ENCODE results near the gene TOP1.

The TOP1 gene

GRCh38 chr20:41170386-41171105 lies 141.9 kb downstream of the TOP1 start:
- no peak for DNase-seq

GRCh38 chr20:41171736-41172295 lies 143.2 kb downstream of the TOP1 start:
- peak; percentile 48 for DNase-seq

DNA sequence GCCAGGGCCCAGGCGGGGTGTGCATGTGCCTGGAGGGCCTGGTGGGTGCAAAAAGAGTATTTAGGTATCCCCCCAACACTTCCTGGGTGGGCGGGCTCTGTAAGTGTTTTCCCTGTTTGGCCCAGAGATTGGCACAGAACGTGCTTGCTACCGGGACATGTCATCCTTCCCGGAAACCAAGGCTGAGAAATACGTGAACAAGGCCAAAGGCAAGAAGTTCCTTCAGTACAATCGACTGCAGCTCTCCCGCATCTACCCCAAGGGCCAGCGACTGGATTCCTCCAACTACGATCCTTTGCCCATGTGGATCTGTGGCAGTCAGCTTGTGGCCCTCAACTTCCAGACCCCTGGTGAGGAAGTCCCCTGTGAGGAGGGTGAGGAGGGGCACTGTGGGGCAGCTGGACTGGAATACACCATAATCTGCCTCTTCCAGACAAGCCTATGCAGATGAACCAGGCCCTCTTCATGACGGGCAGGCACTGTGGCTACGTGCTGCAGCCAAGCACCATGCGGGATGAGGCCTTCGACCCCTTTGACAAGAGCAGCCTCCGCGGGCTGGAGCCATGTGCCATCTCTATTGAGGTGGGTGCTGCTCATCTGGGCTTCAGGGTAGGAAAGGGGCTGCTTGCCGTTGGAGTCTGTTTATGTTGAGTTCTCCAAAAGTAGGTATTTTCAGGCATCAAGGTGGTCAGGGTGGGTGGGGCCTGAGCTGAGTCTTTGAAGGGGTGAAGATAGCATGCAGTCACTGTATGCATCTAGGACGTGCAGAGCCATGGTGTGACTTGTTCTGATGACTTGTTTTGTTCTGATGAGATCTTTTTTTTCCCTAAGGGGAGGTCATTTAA lies 143.9 kb downstream of the TOP1 start:
- DNase-seq, result peak; percentile 53

- peak; percentile 87 for DNase-seq
These were observed 144.6 kb downstream of the TOP1 start for GRCh38 chr20:41173161-41173721.

GRCh38 chr20:41173791-41174341 lies 145.2 kb downstream of the TOP1 start:
- peak; percentile 38 for DNase-seq

Measured in islet precursor cell (in vitro differentiated cells).